Measurements from ENCODE around the gene ZNF287.

The ZNF287 gene

DNA sequence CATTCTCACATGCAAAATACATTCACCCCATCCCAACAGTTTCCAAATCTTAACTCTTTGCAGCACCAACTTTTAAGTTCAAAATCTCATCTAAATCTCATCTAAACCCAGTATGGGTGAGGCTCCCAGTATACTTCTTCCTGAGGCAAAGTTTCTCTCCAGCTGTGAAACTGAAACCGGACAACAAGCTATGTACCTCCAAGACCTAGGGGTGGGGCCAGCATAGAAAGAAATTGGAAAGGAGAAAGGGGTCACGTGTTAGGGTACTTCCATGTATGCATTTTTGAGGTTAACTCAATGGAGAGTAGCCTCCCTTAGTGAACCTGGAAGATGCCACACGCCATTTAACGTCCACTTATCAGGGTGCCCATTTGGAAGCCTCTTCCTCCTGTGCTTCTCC is 53.1 kb downstream of the ZNF287 start:
- no peak for DNase-seq

DNA sequence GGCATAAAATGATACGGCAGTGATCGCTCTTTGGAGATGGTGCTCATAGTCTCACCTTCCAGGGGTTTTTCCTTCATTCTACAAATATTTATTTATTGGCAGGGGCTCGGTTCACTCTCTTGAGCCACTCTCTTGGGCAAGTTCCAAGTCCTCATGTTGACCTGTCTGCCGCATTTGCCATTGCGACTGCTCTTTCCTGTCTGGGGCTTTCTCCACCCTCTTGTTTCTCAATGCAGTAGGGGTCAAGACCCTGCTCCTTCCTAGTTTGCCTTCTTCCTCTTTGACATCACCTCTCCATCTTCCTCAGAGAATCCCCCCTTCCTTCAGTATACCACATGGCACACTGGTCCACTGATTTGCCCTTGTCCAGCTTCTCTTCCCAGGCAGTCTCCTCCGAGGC is 55.1 kb downstream of the ZNF287 start:
- DNase-seq: no peak

GRCh38 chr17:16512011-16512410 is 57.0 kb downstream of the ZNF287 start:
- DNase-seq: no peak

- no peak for DNase-seq
Measured at GRCh38 chr17:16511593-16511992, 57.4 kb downstream of the ZNF287 start.

GRCh38 chr17:16507918-16508533 is 61.0 kb downstream of the ZNF287 start:
- DNase-seq: no peak

DNA sequence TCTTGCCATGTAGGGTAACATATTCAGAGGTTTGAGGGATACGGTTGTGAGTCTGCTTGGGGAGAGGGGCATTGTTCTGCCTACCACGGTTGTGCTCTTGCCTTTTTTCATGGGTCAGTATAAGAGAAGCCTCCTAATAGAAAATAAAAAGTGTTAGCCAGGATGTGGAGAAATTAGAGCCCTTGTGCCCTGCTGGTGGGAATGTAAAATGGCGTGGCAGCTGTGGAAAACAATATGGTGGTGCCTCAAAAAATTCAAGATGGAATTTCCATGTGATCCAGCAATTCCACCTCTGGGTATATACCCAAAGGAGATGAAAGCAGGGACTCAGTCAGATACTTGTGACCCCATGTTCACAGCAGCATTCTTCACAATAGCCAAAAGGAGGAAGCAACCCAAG is 62.8 kb downstream of the ZNF287 start:
- no peak for DNase-seq

DNA sequence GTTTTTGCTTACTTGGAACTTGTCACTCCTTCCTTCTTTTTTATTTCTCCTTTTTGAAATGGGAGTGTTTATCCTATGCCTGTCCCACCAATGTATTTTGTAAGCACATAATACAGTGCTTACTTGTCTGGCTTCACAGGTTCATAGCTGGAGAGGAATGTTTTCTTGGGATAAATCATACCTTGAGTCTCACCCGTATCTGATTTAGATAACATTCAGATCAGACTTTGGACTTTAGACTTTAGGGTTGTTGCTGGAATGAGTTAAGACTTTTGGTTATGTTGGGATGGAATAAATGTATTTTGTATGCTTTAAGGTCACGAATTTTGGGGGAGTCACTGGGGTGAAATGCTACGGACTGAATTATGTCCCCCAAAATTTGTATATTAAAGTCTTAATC is 64.0 kb downstream of the ZNF287 start:
- DNase-seq: no peak
